B cell (primary cell): ENCODE results near the gene PDPN. TPM values are rescaled to one million over a fixed set of nuclear protein-coding genes. Genes with fewer than 3 reads are reported as not detected.

Experiments used
- ATAC-seq: fragments of 200-7000 bp; cut with Tn5 transposase; one replicate; pipeline ENCODE4 v1.10.0; 2021; ENCODE audit warnings: low read depth, mild to moderate bottlenecking, moderate number of reproducible peaks, moderate library complexity
- CTCF ChIA-PET: fragments of 350-600 bp; sonication (Branson Sonifier 250); formaldehyde crosslinking; loops from one replicate; lab custom pipeline; 2021; ENCODE audit warnings: antibody characterized with exemption, inconsistent platforms; lab: Charles Lee
- POLR2A ChIA-PET: fragments of 350-600 bp; sonication (Branson Sonifier 250); formaldehyde crosslinking; loops from one replicate; lab custom pipeline; 2021; ENCODE audit warnings: antibody characterized with exemption; lab: Charles Lee
- DNase-seq: peaks from one replicate; pipeline ENCODE4 v3.0.0; 2013
- H2AFZ ChIP-seq: 2 replicates; pipeline ENCODE4 v1.6.1; 2012; ENCODE audit warnings: mild to moderate bottlenecking, low read depth, low read length; ENCODE audit not compliant: insufficient read depth, poor library complexity, severe bottlenecking
- H3K27ac ChIP-seq, 2 donors: 1 replicate in 1 of 2; 2 replicates in 1 of 2; pipeline ENCODE4 v1.5.1; 2012 to 2013; ENCODE audit warnings: low read length in 2 of 2, mild to moderate bottlenecking in 2 of 2, moderate library complexity in 1 of 2
- H3K27me3 ChIP-seq, 4 experiments: fragments of 200-600 bp in 1 of 4; sonication (generic) in 1 of 4; replicated peaks in 1 of 4; 1 replicate in 2 of 4; 2 replicates in 2 of 4; pipeline versions ENCODE4 v1.6.1 to v1.7.0; 2013 to 2016; ENCODE audit warnings: low read length in 3 of 4, mild to moderate bottlenecking in 2 of 4, mixed read lengths in 1 of 4, moderate library complexity in 1 of 4; ENCODE audit not compliant: insufficient read depth in 4 of 4, control insufficient read depth in 3 of 4; ENCODE audit errors: control extremely low read depth in 1 of 4
- H3K36me3 ChIP-seq, 2 experiments: replicated peaks in 1 of 2; 1 replicate in 1 of 2; 2 replicates in 1 of 2; pipeline versions ENCODE4 v1.6.1 to v1.7.1; 2013; ENCODE audit warnings: low read length in 1 of 2; ENCODE audit not compliant: insufficient read depth in 2 of 2, control insufficient read depth in 1 of 2; ENCODE audit errors: control extremely low read depth in 1 of 2, extremely low read depth in 1 of 2
- H3K4me1 ChIP-seq, 2 donors: fragments of 200-600 bp in 1 of 2; sonication (generic) in 1 of 2; 1 replicate in 1 of 2; 2 replicates in 1 of 2; pipeline versions ENCODE4 v1.5.1 to v1.6.1; 2013 to 2017; ENCODE audit warnings: low read length in 2 of 2; ENCODE audit not compliant: control insufficient read depth in 2 of 2, insufficient read depth in 2 of 2
- H3K4me2 ChIP-seq: replicated peaks from 2 replicates; pipeline ENCODE3; 2012; ENCODE audit warnings: mild to moderate bottlenecking, low read depth, low read length; ENCODE audit not compliant: poor library complexity, severe bottlenecking
- H3K4me3 ChIP-seq, 5 experiments: fragments of 200-600 bp in 1 of 5; sonication (generic) in 1 of 5; 1 replicate in 3 of 5; 2 replicates in 2 of 5; pipeline versions ENCODE4 v1.5.1 to v1.7.0; 2011 to 2016; ENCODE audit warnings: low read length in 4 of 5, mild to moderate bottlenecking in 4 of 5, low read depth in 2 of 5, control low read depth in 1 of 5, moderate library complexity in 1 of 5; ENCODE audit not compliant: insufficient read depth in 1 of 5; ENCODE audit errors: control extremely low read depth in 1 of 5, extremely low read depth in 1 of 5
- H3K79me2 ChIP-seq: fragments of 200-600 bp; sonication (generic); one replicate; pipeline ENCODE4 v1.6.0; 2016; ENCODE audit warnings: low read length; ENCODE audit not compliant: control insufficient read depth, insufficient read depth
- H3K9ac ChIP-seq: fragments of 200-600 bp; sonication (generic); 2 replicates; pipeline ENCODE4 v1.6.1; 2017; ENCODE audit warnings: mild to moderate bottlenecking, low read length, moderate library complexity
- H3K9me3 ChIP-seq, 3 donors: one replicate each; pipeline versions ENCODE4 v1.6.1 to v1.7.1; 2013; ENCODE audit warnings: low read length in 2 of 3; ENCODE audit not compliant: control insufficient read depth in 2 of 3, insufficient read depth in 1 of 3; ENCODE audit errors: control extremely low read depth in 1 of 3
- H4K20me1 ChIP-seq: 2 replicates; pipeline ENCODE4 v1.6.0; 2012; ENCODE audit warnings: mild to moderate bottlenecking, low read length; ENCODE audit not compliant: insufficient read depth, control insufficient read depth, poor library complexity, severe bottlenecking
- H3K27ac Mint-ChIP-seq: one replicate; pipeline ENCODE4 v1.8.0; 2021; ENCODE audit warnings: mixed read lengths
- H3K27me3 Mint-ChIP-seq: one replicate; pipeline ENCODE4 v1.8.0; 2021; ENCODE audit warnings: mixed read lengths
- H3K4me1 Mint-ChIP-seq: one replicate; pipeline ENCODE4 v1.8.0; 2021; ENCODE audit warnings: mixed read lengths
- H3K4me3 Mint-ChIP-seq: one replicate; pipeline ENCODE4 v1.8.0; 2021; ENCODE audit warnings: mixed read lengths
- H3K9me3 Mint-ChIP-seq: one replicate; pipeline ENCODE4 v1.8.0; 2022; ENCODE audit warnings: mixed read lengths; ENCODE audit not compliant: insufficient read depth
- EZH2 ChIP-seq: IDR thresholded peaks from 2 replicates; pipeline ENCODE4 v1.6.1; 2012; ENCODE audit warnings: borderline replicate concordance, low read depth, mild to moderate bottlenecking, moderate library complexity, low read length; ENCODE audit not compliant: insufficient read depth, poor library complexity, severe bottlenecking
- WGBS: methylation state at CpG from one replicate; pipeline ENCODE4 v1.1.5; 2013; ENCODE audit warnings: missing lambda C conversion rate; ENCODE audit not compliant: insufficient coverage; 5-methylcytosine and 5-hydroxymethylcytosine counted together
- intact Hi-C: fragments of 100-400 bp; cut with micrococcal nuclease; formaldehyde crosslinking; loops from one replicate; pipeline ENCODE4 v1.10.0; 2022
- polyA plus RNA-seq: library from polyadenylated mRNA; depleted of rRNA; stranded (reverse); fragments of >200 nt; gene quantifications from 2 replicates; pipeline ENCODE4 v1.2.3, GENCODE V29; 2012
- total RNA-seq, 2 donors: library from RNA; stranded (reverse); fragments of 120-200 nt in 1 of 2; gene quantifications; 1 replicate in 1 of 2; 2 replicates in 1 of 2; pipeline versions ENCODE4 v1.2.3 to v1.2.4, GENCODE V29; 2013 to 2022
- TF ChIP-seq, protein P1 (sequence below): fragments of 200-600 bp; IDR thresholded peaks from one replicate; pipeline ENCODE4 v1.8.0; 2022; ENCODE audit warnings: antibody characterized with exemption, mild to moderate bottlenecking

Gene PDPN
- total and polyA plus RNA-seq, 2 donors (not counting 1 experiment from before 2014, with no cell fraction given) = not detected

DNA sequence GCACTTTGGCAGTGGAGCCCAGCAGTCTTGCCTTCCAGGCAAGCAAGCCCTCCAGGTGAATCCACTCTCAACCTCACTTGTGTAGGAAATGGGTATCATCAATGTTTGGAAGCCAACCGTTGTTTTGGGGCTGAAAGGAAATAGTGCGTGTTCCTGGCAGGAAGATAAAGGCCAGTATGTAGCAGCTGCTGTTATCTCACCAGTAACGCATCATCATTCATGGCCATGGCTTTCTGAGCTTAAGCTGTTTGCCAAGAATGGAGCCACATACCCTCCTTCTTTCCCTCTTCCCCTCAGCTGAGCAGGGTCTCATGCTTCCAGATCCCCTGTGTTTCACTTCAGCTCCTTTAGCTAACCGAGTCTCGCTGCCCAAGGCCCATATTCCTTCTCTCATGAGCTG is 2.2 kb upstream of the PDPN start:
- Histone ChIP-seq H3K9me3 (no peaks in the 10 kb centered on the region), H3K27me3 (peaks cover 0 to 54% (median 12%) of the 10 kb centered on the region in 4 experiments), H3K4me3 (no peak overlapping the region), H3K4me2 (no peak overlapping the region), H3K4me1 (no peaks in the 10 kb centered on the region), H3K9ac (no peak overlapping the region), H4K20me1 (no peaks in the 10 kb centered on the region), H3K79me2 (no peaks in the 10 kb centered on the region), H2AFZ (no peak overlapping the region), H3K36me3 (no peaks in the 10 kb centered on the region), H3K27ac (no peak overlapping the region)
- CTCF ChIA-PET = no interaction called here
- 100% methylated on average over 3 of the region's 5 CpGs for WGBS
- H3K27ac Mint-ChIP-seq = no peak overlapping the region
- no peaks in the 10 kb centered on the region for H3K9me3 Mint-ChIP-seq
- ATAC-seq = no peak
- TF ChIP-seq, protein P1, sequence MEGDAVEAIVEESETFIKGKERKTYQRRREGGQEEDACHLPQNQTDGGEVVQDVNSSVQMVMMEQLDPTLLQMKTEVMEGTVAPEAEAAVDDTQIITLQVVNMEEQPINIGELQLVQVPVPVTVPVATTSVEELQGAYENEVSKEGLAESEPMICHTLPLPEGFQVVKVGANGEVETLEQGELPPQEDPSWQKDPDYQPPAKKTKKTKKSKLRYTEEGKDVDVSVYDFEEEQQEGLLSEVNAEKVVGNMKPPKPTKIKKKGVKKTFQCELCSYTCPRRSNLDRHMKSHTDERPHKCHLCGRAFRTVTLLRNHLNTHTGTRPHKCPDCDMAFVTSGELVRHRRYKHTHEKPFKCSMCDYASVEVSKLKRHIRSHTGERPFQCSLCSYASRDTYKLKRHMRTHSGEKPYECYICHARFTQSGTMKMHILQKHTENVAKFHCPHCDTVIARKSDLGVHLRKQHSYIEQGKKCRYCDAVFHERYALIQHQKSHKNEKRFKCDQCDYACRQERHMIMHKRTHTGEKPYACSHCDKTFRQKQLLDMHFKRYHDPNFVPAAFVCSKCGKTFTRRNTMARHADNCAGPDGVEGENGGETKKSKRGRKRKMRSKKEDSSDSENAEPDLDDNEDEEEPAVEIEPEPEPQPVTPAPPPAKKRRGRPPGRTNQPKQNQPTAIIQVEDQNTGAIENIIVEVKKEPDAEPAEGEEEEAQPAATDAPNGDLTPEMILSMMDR = no peak
- no peak for TF ChIP-seq EZH2
- POLR2A ChIA-PET = no interaction called here
- peaks cover 68% of the 10 kb centered on the region for H3K27me3 Mint-ChIP-seq
- intact Hi-C loops = no loop called here
- H3K4me1 Mint-ChIP-seq = no peaks in the 10 kb centered on the region
- DNase-seq = no peak
- H3K4me3 Mint-ChIP-seq = no peak overlapping the region

DNA sequence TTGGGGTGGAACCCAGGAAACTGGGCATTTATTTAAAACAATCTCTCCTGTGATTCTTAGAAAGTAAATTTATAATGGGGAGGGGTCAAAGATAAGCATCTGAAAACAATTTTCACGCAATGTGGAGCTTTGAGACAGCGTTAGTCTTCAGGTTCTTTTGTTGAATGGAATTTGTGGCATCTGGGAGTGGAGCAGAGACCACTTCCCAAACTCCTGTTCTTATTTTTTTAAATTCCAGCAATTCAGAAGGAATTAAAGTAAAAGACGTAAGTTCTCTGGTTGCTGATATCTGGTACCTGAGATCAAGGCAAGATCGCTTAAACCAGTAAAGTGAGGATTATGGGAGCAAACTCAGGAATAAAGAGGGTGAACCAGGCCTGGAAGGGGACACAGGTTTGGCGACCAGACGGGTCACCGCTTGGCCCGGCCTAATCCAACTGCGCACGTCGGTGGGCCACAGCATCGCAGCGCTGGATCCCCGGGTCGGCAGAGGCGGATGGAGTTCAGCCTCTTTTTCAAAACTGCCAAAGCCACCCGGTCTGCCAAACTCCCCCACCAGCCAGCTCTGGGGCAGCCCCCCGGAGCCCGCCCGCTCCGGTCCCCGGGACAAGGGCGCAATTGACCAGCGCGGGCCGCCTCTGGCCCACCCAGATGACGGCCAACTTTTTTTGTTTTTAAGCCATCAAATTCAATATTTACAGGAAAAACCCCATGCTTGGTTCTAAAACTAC is 754 bp upstream of the PDPN start:
- Histone ChIP-seq H3K79me2 (no peaks in the 10 kb centered on the region), H3K27ac (no peak overlapping the region), H3K27me3 (peaks cover 0 to 58% (median 12%) of the 10 kb centered on the region in 4 experiments), H2AFZ (no peak overlapping the region), H3K36me3 (no peaks in the 10 kb centered on the region), H3K9me3 (no peaks in the 10 kb centered on the region), H3K9ac (no peak overlapping the region), H4K20me1 (no peaks in the 10 kb centered on the region), H3K4me1 (no peaks in the 10 kb centered on the region), H3K4me2 (no peak overlapping the region), H3K4me3 (no peak overlapping the region)
- ChIA-PET POLR2A (no interaction called here), CTCF (no interaction called here)
- 33% methylated on average over 26 of the region's 27 CpGs for WGBS
- Mint-ChIP-seq H3K4me1 (no peaks in the 10 kb centered on the region), H3K9me3 (no peaks in the 10 kb centered on the region), H3K27me3 (peaks cover 68% of the 10 kb centered on the region), H3K27ac (no peak overlapping the region), H3K4me3 (no peak overlapping the region)
- DNase-seq (no peak), ATAC-seq (no peak)
- no peak for TF ChIP-seq EZH2
- TF ChIP-seq, protein P1 = no peak
- intact Hi-C loops = no loop called here
